NCI-H187 (cell line): ENCODE results near the gene ESRRB.

Source experiments
- DNase-seq, 2 experiments: peaks; one replicate each; lab custom pipeline; 2025; lab: John Stamatoyannopoulos, UW

The ESRRB gene

DNA sequence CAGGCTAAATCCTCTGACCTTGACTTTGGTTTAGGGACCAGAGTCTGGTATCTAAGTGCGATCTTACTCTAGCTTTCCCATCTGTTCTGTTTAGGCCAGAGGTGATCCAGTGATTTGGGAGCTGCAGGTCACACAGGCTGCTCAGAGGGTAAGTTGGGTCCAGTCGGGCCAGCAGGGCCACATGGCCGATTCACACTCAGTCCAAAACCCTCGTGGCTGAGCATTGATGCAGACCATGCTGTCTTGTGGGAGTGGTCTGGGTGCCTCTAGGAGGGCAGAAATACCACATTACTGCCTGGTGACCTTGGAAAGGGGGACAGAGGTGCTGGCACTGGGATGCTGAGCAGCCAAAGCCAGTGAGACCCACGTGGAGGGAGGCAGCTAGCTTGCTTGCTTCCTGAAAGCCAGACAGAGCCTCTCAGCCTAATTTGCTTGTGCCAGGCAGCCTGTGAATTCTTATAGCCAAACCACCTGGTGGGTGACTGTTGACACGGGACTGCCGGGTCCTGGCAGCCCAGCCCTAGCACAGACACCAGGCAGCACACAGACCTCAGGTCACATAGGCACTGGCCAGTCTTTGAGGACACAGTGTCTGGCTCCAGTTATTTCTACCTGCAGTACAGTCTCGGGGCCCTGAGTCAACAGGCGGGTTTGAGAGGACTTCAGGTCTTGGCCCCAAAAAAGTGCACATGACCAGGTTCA is 31.7 kb downstream of the ESRRB start:
- DNase-seq, result no peak

GRCh38 chr14:76408877-76409276 is 32.9 kb downstream of the ESRRB start:
- no peak for DNase-seq

DNA sequence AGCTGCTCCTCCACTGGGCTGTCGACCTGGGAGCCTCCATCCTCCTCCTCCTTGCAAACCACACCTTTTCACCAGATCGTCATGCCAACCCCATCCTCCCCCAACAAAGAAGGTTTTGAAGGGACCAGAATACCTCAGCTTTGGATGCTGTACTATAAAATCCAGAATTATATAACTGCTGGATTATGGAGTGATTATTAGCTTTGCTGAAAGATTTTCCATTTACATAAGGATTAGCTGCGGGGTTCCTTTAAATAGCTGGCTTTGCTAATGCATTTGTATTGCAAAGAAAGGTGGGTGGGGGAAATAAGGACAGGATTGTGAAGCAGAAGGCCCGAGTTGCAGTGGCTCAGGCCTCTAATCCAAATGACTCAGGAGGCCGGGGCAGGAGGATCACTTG is 36.6 kb downstream of the ESRRB start:
- DNase-seq, result no peak

DNA sequence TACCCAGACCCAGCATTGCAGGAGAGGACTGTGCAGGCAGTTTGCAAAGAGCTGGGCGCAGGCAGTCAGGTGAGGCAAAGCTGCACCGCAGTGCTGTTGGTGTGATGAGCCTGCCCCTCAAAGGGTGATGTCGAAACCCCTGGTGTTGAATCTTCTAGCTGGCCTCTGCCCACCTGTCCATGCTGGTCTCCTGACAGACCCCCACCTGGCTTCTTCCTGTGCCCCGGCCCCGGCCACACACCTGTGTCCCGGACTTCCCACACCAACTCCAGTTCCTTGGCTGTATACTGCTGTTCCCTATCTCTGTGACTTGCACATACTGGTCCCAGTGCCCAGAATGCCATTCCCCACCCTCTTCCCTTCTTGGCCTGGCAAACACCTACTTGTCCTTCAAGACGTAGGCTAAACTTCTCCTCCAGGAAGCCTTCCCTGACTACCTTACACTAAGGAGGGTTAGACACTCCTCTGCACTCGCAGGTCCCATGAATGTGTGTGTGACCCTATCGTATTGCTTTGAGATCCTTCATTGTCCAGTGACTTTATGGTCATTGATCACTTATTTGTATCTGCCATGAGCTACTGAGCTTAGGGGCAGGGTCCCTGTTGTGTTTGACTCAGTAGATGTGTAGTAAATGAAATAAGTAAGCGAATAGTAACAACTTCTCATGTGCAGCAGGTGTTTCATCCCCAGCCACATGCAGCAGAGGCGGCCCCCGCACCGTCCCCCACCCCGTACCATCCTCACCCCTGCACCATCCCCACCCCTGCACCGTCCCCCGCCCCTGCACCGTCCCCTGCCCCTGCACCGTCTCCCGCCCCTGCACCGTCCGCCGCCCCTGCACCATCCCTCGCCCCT is 37.4 kb downstream of the ESRRB start:
- no peak for DNase-seq

DNA sequence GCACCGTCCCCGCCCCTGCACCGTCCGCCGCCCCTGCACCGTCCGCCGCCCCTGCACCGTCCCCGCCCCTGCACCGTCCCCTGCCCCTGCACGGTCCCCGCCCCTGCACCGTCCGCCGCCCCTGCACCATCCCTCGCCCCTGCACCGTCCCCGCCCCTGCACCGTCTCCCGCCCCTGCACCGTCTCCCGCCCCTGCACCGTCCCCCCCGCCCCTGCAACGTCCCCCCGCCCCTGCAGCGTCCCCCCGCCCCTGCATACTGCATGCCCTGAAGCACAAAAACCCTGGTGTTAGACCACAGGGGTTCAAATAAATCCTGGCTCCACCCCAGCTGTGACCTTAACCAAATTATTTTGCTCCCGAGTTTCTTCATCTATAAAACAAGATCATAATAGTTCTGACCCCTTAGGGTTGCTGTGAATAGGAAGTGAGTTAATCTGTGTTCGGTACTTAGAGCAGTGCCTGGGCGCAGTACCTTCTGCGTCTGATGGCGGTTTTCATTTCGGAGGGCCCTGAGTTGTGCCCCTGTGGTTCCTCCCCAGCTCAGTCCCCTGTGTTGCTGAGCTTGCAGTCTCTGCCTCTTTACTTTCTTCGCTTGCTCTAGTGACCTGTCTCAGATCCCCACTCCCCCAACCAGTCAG is 38.1 kb downstream of the ESRRB start:
- no peak for DNase-seq

GRCh38 chr14:76419399-76419798 is 43.5 kb downstream of the ESRRB start:
- no peak for DNase-seq

GRCh38 chr14:76420827-76421226 is 44.9 kb downstream of the ESRRB start:
- no peak for DNase-seq

GRCh38 chr14:76421662-76422061 is 45.7 kb downstream of the ESRRB start:
- no peak for DNase-seq

- DNase-seq, result no peak
Measured at GRCh38 chr14:76422662-76423061, 46.7 kb downstream of the ESRRB start.

GRCh38 chr14:76423534-76423933 is 47.6 kb downstream of the ESRRB start:
- DNase-seq, result no peak

- no peak for DNase-seq
Measured at GRCh38 chr14:76424359-76424758, 48.4 kb downstream of the ESRRB start.

- no peak for DNase-seq
Measured at GRCh38 chr14:76426161-76426696, 50.3 kb downstream of the ESRRB start.

DNA sequence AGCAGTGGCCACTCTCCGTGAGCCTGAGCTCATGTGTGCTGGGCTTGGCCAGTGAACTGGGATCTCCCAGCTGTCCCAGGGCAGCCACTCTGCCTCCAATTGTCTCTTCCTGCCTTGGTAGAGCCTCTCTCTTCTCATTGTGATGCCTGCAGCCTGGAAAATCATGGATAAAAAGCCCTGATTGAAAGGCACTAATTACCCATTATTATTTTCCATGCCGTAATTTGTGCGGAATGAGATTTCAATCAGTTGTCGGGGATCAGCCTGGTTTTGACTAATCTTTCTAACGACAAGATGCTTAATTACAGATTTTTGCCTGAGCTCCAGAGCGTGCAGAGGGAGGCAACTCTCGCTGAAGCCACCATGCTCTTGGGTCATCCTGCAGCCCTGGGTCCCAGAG is 52.7 kb downstream of the ESRRB start:
- DNase-seq, result no peak

DNA sequence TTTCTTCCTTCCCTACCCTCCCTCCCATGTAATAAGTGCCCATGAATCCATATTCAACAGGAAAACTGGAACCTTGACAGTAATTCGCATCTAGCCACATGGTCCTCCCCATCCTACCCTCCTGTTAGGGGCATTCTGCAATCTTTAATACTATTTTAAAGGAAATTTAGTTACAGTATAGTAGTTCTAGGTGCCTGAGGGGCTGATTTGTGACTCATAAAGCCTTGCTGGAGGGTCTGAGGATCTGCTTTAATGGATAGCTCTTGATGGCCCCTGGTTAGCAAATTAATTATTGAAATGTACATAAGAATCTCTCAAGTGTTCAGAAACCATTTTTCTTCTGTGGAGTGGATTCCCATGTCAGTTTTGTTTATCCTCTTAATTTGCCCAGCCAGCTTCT is 54.1 kb downstream of the ESRRB start:
- no peak for DNase-seq

DNA sequence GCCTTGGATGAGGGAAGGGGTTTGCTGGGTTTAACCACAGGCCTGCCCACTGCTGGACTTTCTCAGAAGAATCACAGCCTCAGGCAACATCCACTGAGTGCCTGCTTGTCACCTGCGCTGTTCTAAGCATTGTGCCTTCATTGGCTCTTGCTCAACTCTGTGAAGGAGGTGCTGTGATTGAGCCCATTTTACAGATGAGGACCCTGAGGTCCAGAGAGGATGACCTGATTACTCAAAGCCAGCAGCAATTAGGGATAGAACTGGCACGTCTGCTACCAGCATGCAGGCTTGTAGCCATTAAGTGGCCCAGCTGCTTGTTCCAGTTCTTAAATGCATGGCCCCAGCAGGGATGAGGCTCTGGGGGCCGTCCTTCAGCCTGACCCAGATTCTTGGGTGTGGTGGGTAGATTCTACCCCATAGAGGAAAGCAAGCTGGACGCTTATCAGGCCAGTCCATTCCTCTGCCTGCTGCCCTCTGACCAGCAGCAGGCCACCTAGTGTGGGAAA is 54.6 kb downstream of the ESRRB start:
- no peak for DNase-seq

DNA sequence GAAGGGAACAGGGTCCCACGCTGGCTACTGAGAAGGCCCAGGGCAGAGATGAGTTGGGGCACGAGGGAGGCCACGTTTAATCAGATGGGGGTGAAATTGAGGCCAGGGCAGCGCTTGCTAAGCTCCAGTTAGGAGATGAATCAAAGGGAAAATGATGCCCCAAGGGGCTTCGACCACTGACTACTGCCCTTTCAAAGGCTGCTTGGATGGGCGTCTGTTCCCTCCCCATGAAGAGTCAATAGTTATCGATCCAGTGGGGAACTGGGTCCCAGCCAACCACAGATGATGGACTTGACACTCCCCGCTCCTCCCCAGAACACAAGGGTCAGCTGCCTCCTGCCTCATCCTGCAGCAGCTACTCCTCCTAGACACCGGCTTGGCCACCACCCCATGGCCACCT is 55.6 kb downstream of the ESRRB start:
- no peak for DNase-seq

- no peak for DNase-seq
Measured at GRCh38 chr14:76432827-76433752, 57.2 kb downstream of the ESRRB start.

DNA sequence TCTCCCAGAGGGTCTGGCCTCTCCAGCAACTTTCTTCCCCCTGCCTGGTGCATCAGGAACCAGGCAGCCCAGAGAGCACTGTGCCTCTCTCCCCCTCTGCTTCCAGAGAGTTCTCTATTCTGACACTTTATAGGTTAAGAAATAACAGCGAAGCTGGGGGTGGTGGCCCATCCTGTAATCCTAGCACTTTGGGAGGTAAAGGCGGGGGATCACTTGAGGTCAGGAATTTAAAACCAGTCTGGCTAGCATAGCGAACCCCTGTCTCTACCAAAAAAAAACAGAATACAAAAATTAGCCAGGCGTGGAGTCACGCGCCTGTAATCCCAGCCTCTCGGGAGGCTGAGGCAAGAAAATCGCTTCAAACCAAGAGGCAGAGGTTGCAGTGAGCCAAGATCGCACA is 58.3 kb downstream of the ESRRB start:
- no peak for DNase-seq

DNA sequence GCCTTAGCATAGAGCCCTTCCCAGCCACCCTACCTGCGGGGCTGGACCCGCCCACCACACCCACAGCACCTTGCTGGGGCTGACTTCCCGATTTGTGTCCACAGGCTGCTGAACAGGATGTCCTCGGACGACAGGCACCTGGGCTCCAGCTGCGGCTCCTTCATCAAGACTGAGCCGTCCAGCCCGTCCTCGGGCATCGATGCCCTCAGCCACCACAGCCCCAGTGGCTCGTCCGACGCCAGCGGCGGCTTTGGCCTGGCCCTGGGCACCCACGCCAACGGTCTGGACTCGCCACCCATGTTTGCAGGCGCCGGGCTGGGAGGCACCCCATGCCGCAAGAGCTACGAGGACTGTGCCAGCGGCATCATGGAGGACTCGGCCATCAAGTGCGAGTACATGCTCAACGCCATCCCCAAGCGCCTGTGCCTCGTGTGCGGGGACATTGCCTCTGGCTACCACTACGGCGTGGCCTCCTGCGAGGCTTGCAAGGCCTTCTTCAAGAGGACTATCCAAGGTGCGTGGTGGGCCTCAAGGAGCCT is 63.4 kb downstream of the ESRRB start:
- DNase-seq, result no peak

- no peak for DNase-seq
Measured at GRCh38 chr14:76446486-76446885, 70.5 kb downstream of the ESRRB start.

DNA sequence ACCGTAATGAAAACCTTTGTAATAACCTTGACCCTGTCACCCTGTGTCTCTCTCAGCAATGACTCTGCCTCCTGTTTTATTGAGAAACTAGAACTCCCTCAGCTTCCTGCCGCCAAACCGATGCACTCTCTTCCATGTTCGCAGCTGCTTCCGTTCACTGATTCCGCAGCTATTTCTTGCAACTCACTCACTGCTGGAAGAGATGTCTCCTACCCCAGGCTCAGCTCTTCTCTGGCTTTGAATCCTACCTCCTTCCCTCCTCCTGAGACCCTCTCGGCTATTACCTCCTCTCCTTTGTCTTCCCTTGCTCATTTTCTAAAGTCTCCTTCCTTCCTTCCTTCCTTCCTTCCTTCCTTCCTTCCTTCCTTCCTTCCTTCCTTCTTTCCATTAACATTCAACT is 71.0 kb downstream of the ESRRB start:
- DNase-seq, result no peak
